DOHH2 (cell line): ENCODE results near the gene WDR64.

Experiments
- EZH2phosphoT487 ChIP-seq: fragments of 200-600 bp; sonication (generic); IDR thresholded peaks from 2 replicates; pipeline ENCODE4 v1.6.1; 2017; ENCODE audit warnings: borderline replicate concordance, mild to moderate bottlenecking, antibody characterized with exemption, low read length, moderate library complexity, mixed read lengths
- TF ChIP-seq, protein P1 (sequence below): fragments of 200-600 bp; sonication (generic); IDR thresholded peaks from one replicate; pipeline ENCODE4 v1.5.1; 2014; ENCODE audit warnings: antibody characterized with exemption, mild to moderate bottlenecking, low read depth, low read length; ENCODE audit not compliant: poor library complexity, severe bottlenecking

GRCh38 chr1:241717975-241718374, 65.9 kb downstream of the WDR64 start:
- TF ChIP-seq, protein P1, sequence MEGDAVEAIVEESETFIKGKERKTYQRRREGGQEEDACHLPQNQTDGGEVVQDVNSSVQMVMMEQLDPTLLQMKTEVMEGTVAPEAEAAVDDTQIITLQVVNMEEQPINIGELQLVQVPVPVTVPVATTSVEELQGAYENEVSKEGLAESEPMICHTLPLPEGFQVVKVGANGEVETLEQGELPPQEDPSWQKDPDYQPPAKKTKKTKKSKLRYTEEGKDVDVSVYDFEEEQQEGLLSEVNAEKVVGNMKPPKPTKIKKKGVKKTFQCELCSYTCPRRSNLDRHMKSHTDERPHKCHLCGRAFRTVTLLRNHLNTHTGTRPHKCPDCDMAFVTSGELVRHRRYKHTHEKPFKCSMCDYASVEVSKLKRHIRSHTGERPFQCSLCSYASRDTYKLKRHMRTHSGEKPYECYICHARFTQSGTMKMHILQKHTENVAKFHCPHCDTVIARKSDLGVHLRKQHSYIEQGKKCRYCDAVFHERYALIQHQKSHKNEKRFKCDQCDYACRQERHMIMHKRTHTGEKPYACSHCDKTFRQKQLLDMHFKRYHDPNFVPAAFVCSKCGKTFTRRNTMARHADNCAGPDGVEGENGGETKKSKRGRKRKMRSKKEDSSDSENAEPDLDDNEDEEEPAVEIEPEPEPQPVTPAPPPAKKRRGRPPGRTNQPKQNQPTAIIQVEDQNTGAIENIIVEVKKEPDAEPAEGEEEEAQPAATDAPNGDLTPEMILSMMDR = no peak
- no peak for TF ChIP-seq EZH2phosphoT487
